Chondrocyte (in vitro differentiated cells): ENCODE data around the gene CCL25. TPM values are rescaled to one million over a fixed set of nuclear protein-coding genes. Genes with fewer than 3 reads are reported as not detected.
"Not testable (repeated sequence)": the region's sequence is repeated elsewhere in the genome, so short reads cannot be mapped to it uniquely, and the experiment has no call there.

Experiments
- DNase-seq: peaks from one replicate; pipeline ENCODE4 v3.0.0; 2021; ENCODE audit warnings: mixed read lengths, low spot score
- H3K27ac Mint-ChIP-seq: one replicate; pipeline ENCODE4 v1.8.0; 2021; ENCODE audit warnings: mild to moderate bottlenecking, moderate library complexity, mixed read lengths; ENCODE audit not compliant: unreplicated experiment
- H3K27me3 Mint-ChIP-seq: 2 replicates; pipeline ENCODE4 v1.8.0; 2021; ENCODE audit warnings: low read depth, mixed read lengths
- H3K36me3 Mint-ChIP-seq: 2 replicates; pipeline ENCODE4 v1.8.0; 2021; ENCODE audit warnings: low read depth, mixed read lengths
- H3K4me1 Mint-ChIP-seq: 2 replicates; pipeline ENCODE4 v1.8.0; 2021; ENCODE audit warnings: low read depth, mild to moderate bottlenecking, mixed read lengths
- H3K4me3 Mint-ChIP-seq: one replicate; pipeline ENCODE4 v1.8.0; 2021; ENCODE audit warnings: mild to moderate bottlenecking, moderate library complexity, mixed read lengths; ENCODE audit not compliant: unreplicated experiment
- H3K9me3 Mint-ChIP-seq: 2 replicates; pipeline ENCODE4 v1.8.0; 2021; ENCODE audit warnings: low read depth, mixed read lengths
- CTCF ChIP-seq: fragments of 200-600 bp; sonication (generic); IDR thresholded peaks from 2 replicates; pipeline ENCODE4 v1.5.0; 2021; ENCODE audit warnings: antibody characterized with exemption, mild to moderate bottlenecking, moderate library complexity
- total RNA-seq: library from RNA; stranded (reverse); gene quantifications from 3 replicates; pipeline ENCODE4 v1.2.1, GENCODE V29; 2021

CCL25 gene
- total RNA-seq, 1 donor from 2014 or later: not detected

DNA sequence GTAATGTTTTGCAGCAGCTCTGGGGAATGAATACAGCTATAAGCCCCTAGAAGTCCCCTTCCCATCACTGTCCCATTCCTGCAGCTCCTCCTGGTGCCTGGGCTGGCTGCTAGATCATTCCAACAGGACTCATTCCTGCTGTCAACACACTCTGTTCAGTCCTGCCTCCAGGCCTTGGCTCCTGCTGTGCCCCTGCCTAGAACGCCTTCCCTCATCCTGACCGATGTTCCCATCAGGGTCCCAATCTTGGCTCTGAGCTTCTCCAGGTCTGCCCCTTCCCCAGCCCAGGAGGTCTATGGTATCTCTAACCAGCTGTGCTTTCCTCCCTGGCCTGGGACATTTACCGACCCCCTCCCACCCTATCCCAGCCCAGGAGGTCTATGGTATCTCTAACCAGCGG, 48.8 kb downstream of the CCL25 start:
- Mint-ChIP-seq H3K4me3 (no peak overlapping the region), H3K36me3 (peaks cover 1% of the 10 kb centered on the region), H3K27ac (no peak overlapping the region), H3K4me1 (peaks cover 4% of the 10 kb centered on the region), H3K27me3 (peaks cover 12% of the 10 kb centered on the region), H3K9me3 (peaks cover 11% of the 10 kb centered on the region)
- TF ChIP-seq CTCF: no peak
- DNase-seq: no peak

DNA sequence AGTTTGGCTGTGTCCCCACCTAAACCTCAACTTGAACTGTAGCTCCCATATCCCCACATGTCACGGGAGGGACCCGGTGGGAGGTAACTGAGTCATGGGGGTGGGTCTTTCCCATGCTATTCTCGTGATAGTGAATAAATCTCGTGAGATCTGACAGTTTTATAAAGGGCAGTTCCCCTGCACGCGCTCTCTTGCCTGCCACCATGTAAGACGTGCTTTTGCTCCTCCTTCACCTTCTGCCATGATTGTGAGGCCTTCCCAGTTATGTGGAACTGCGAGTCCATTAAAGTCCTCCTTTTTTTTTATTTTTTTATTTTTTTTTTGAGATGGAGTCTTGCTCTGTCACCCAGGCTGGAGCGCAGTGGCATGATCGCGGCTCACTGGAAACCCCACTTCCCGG, 49.4 kb downstream of the CCL25 start:
- H3K4me1 Mint-ChIP-seq, H3K4me3 Mint-ChIP-seq, H3K27ac Mint-ChIP-seq, H3K36me3 Mint-ChIP-seq, DNase-seq, H3K9me3 Mint-ChIP-seq: not testable (repeated sequence)
- H3K27me3 Mint-ChIP-seq: peaks cover 12% of the 10 kb centered on the region

DNA sequence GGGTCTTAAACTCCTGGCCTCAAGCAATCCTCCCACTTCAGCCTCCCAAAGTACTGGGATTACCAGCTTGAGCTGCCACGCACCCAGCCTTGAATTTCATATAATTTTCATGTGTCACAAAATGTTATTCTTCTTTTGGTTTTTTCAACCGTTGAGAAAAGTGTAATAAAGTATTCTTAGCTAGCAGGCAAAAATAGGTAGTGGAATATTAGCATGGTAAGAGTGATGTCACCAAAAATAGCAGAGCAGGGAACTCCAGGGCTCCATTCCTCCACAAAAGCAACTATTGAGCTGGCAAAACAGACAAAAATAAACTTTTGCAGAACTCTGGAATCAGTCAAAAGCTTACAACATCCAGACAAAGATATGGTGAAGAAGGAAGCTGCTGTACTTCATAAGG, 52.9 kb downstream of the CCL25 start:
- H3K27me3 Mint-ChIP-seq: peaks cover 22% of the 10 kb centered on the region
- no peaks in the 10 kb centered on the region for H3K9me3 Mint-ChIP-seq
- TF ChIP-seq CTCF: no peak
- H3K4me3 Mint-ChIP-seq: no peak overlapping the region
- no peak overlapping the region for H3K27ac Mint-ChIP-seq
- no peak for DNase-seq
- H3K4me1 Mint-ChIP-seq: peaks cover 4% of the 10 kb centered on the region
- no peaks in the 10 kb centered on the region for H3K36me3 Mint-ChIP-seq

DNA sequence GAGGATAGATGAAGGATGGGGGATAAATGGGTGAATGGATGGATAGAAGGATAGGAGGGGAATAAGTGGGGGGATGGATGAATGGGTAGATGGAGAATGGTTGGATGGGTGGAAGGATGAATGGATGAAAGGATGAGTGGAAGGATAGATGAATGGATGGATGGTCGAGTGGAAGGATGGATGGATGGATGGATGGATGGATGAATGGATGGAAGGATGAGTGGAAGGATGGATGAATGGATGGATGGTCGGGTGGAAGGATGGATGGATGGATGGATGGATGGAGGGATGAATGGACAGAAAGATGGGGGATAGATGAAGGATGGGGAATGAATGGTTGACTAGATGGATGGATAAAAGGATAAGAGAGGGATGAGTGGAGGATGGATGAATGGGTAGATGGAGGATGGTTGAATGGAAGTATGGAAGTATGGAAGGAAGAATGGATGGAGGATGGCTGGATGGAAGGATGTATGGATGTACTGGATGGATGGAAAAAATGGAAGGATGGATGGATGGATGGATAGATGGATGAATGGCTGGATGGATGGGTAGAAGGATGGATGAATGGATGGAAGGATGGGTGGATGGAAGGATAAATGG, 54.8 kb downstream of the CCL25 start:
- H3K27ac Mint-ChIP-seq: no peak overlapping the region
- H3K4me3 Mint-ChIP-seq: no peak overlapping the region
- DNase-seq: no peak
- H3K27me3 Mint-ChIP-seq: peaks cover 20% of the 10 kb centered on the region
- no peaks in the 10 kb centered on the region for H3K36me3 Mint-ChIP-seq
- TF ChIP-seq CTCF: no peak
- no peaks in the 10 kb centered on the region for H3K9me3 Mint-ChIP-seq
- H3K4me1 Mint-ChIP-seq: peaks cover 4% of the 10 kb centered on the region

- Mint-ChIP-seq H3K4me1 (peaks cover 4% of the 10 kb centered on the region), H3K4me3 (no peak overlapping the region), H3K27ac (no peak overlapping the region), H3K27me3 (peaks cover 20% of the 10 kb centered on the region), H3K9me3 (no peaks in the 10 kb centered on the region), H3K36me3 (no peaks in the 10 kb centered on the region)
- TF ChIP-seq CTCF: no peak
- DNase-seq: no peak
These were observed 56.2 kb downstream of the CCL25 start for GRCh38 chr19:8108560-8109445.
